ENCODE results near the gene CD37.

The CD37 gene

GRCh38 chr19:49356382-49356781 is 21.2 kb downstream of the CD37 start:
- Histone ChIP-seq H3K27me3 (replicated peaks; ENCODE audit: control insufficient read depth, insufficient read depth, low read length) (no peaks in the 10 kb centered on the region), H3K9ac (ENCODE audit: low read length) (no peak overlapping the region), H3K4me3 (ENCODE audit: low read length) (no peak overlapping the region), H3K9me3 (ENCODE audit: control insufficient read depth, low read length) (no peaks in the 10 kb centered on the region), H3K4me1 (ENCODE audit: control insufficient read depth, insufficient read depth, low read length) (peaks cover 4% of the 10 kb centered on the region), H3K36me3 (ENCODE audit: control insufficient read depth, insufficient read depth, low read length, severe bottlenecking) (peaks cover 32% of the 10 kb centered on the region)
- no peak for DNase-seq (ENCODE audit: low read depth)

GRCh38 chr19:49357186-49357585 is 22.0 kb downstream of the CD37 start:
- Histone ChIP-seq H3K4me1 (ENCODE audit: control insufficient read depth, insufficient read depth, low read length) (peaks cover 4% of the 10 kb centered on the region), H3K36me3 (ENCODE audit: control insufficient read depth, insufficient read depth, low read length, severe bottlenecking) (peaks cover 30% of the 10 kb centered on the region)

GRCh38 chr19:49359851-49360820 is 24.9 kb downstream of the CD37 start:
- DNase-seq (ENCODE audit: low read depth): peak; percentile 2
- Histone ChIP-seq H3K9me3 (ENCODE audit: control insufficient read depth, low read length) (no peaks in the 10 kb centered on the region), H3K4me3 (ENCODE audit: low read length) (no peak overlapping the region), H3K36me3 (ENCODE audit: control insufficient read depth, insufficient read depth, low read length, severe bottlenecking) (peaks cover 12% of the 10 kb centered on the region), H3K27me3 (replicated peaks; ENCODE audit: control insufficient read depth, insufficient read depth, low read length) (no peaks in the 10 kb centered on the region), H3K4me1 (ENCODE audit: control insufficient read depth, insufficient read depth, low read length) (peaks cover 13% of the 10 kb centered on the region), H3K9ac (ENCODE audit: low read length) (no peak overlapping the region)

More at GRCh38 chr19:49357186-49357585, 22.0 kb downstream of the CD37 start:
- Histone ChIP-seq H3K9me3 (ENCODE audit: control insufficient read depth, low read length) (no peaks in the 10 kb centered on the region), H3K4me3 (ENCODE audit: low read length) (no peak overlapping the region), H3K9ac (ENCODE audit: low read length) (no peak overlapping the region), H3K27me3 (replicated peaks; ENCODE audit: control insufficient read depth, insufficient read depth, low read length) (no peaks in the 10 kb centered on the region)
- no peak for DNase-seq (ENCODE audit: low read depth)

GRCh38 chr19:49361438-49362047 is 26.3 kb downstream of the CD37 start:
- Histone ChIP-seq H3K36me3 (ENCODE audit: control insufficient read depth, insufficient read depth, low read length, severe bottlenecking) (peaks cover 10% of the 10 kb centered on the region), H3K9ac (ENCODE audit: low read length) (peak overlapping the region; percentile 93), H3K9me3 (ENCODE audit: control insufficient read depth, low read length) (no peaks in the 10 kb centered on the region), H3K27me3 (replicated peaks; ENCODE audit: control insufficient read depth, insufficient read depth, low read length) (no peaks in the 10 kb centered on the region), H3K4me1 (ENCODE audit: control insufficient read depth, insufficient read depth, low read length) (peaks cover 13% of the 10 kb centered on the region), H3K4me3 (ENCODE audit: low read length) (peak overlapping the region; percentile 90)
- peak; percentile 94 for DNase-seq (ENCODE audit: low read depth)

- Histone ChIP-seq H3K27me3 (replicated peaks; ENCODE audit: control insufficient read depth, insufficient read depth, low read length) (no peaks in the 10 kb centered on the region), H3K36me3 (ENCODE audit: control insufficient read depth, insufficient read depth, low read length, severe bottlenecking) (peaks cover 10% of the 10 kb centered on the region), H3K4me1 (ENCODE audit: control insufficient read depth, insufficient read depth, low read length) (peaks cover 13% of the 10 kb centered on the region), H3K9me3 (ENCODE audit: control insufficient read depth, low read length) (no peaks in the 10 kb centered on the region), H3K9ac (ENCODE audit: low read length) (peak within 1 kb of the TSS; percentile 93), H3K4me3 (ENCODE audit: low read length) (peak within 1 kb of the TSS; percentile 90)
- DNase-seq (ENCODE audit: low read depth): peak; percentile 86
These were observed 27.1 kb downstream of the CD37 start, which contains the start of gene TEAD2 for GRCh38 chr19:49362048-49362928. Gene TEAD2, minus strand, starts transcription at chr19:49362416. Its CDS starts 2,341 bp downstream, at chr19:49360075.

GRCh38 chr19:49362929-49363267 is 27.7 kb downstream of the CD37 start:
- H3K36me3 ChIP-seq (ENCODE audit: control insufficient read depth, insufficient read depth, low read length, severe bottlenecking): peaks cover 10% of the 10 kb centered on the region
- peak; percentile 75 for DNase-seq (ENCODE audit: low read depth)

GRCh38 chr19:49363268-49364082 is 28.3 kb downstream of the CD37 start, which contains the start of gene DKKL1:
Gene DKKL1, plus strand, starts transcription at chr19:49363877. Its CDS starts 122 bp downstream, at chr19:49363999.
- Histone ChIP-seq H3K36me3 (ENCODE audit: control insufficient read depth, insufficient read depth, low read length, severe bottlenecking) (peaks cover 4% of the 10 kb centered on the region), H3K27me3 (replicated peaks; ENCODE audit: control insufficient read depth, insufficient read depth, low read length) (no peaks in the 10 kb centered on the region), H3K4me3 (ENCODE audit: low read length) (peak within 1 kb of the TSS; percentile 90), H3K9ac (ENCODE audit: low read length) (peak within 1 kb of the TSS; percentile 93), H3K4me1 (ENCODE audit: control insufficient read depth, insufficient read depth, low read length) (peaks cover 13% of the 10 kb centered on the region), H3K9me3 (ENCODE audit: control insufficient read depth, low read length) (peaks cover under 1% of the 10 kb centered on the region)
- peak; percentile 99 for DNase-seq (ENCODE audit: low read depth)

More at GRCh38 chr19:49362929-49363267, 27.7 kb downstream of the CD37 start:
- Histone ChIP-seq H3K9ac (ENCODE audit: low read length) (peak overlapping the region; percentile 93), H3K4me3 (ENCODE audit: low read length) (peak overlapping the region; percentile 90), H3K27me3 (replicated peaks; ENCODE audit: control insufficient read depth, insufficient read depth, low read length) (no peaks in the 10 kb centered on the region), H3K4me1 (ENCODE audit: control insufficient read depth, insufficient read depth, low read length) (peaks cover 13% of the 10 kb centered on the region), H3K9me3 (ENCODE audit: control insufficient read depth, low read length) (no peaks in the 10 kb centered on the region)

GRCh38 chr19:49364083-49364737 is 29.0 kb downstream of the CD37 start:
- DNase-seq (ENCODE audit: low read depth): no peak
- peaks cover 13% of the 10 kb centered on the region for H3K4me1 ChIP-seq (ENCODE audit: control insufficient read depth, insufficient read depth, low read length)
- peaks cover 8% of the 10 kb centered on the region for H3K9me3 ChIP-seq (ENCODE audit: control insufficient read depth, low read length)
- peak overlapping the region; percentile 64 for H3K9ac ChIP-seq (ENCODE audit: low read length)
- H3K4me3 ChIP-seq (ENCODE audit: low read length): peak overlapping the region; percentile 90
- H3K27me3 ChIP-seq (replicated peaks; ENCODE audit: control insufficient read depth, insufficient read depth, low read length): no peaks in the 10 kb centered on the region
- peaks cover under 1% of the 10 kb centered on the region for H3K36me3 ChIP-seq (ENCODE audit: control insufficient read depth, insufficient read depth, low read length, severe bottlenecking)

GRCh38 chr19:49366110-49366509 is 30.9 kb downstream of the CD37 start:
- Histone ChIP-seq H3K9ac (ENCODE audit: low read length) (no peak overlapping the region), H3K9me3 (ENCODE audit: control insufficient read depth, low read length) (peaks cover 26% of the 10 kb centered on the region), H3K4me1 (ENCODE audit: control insufficient read depth, insufficient read depth, low read length) (peaks cover 11% of the 10 kb centered on the region), H3K36me3 (ENCODE audit: control insufficient read depth, insufficient read depth, low read length, severe bottlenecking) (no peaks in the 10 kb centered on the region), H3K27me3 (replicated peaks; ENCODE audit: control insufficient read depth, insufficient read depth, low read length) (no peaks in the 10 kb centered on the region), H3K4me3 (ENCODE audit: low read length) (no peak overlapping the region)
- DNase-seq (ENCODE audit: low read depth): no peak
